ENCODE results near the gene CACNA2D4. TPM values are rescaled to one million over a fixed set of nuclear protein-coding genes. Genes with fewer than 3 reads are reported as not detected.

The CACNA2D4 gene
- total and polyA plus RNA-seq, 4 donors: 0.82 to 2.8 (median 1.3) TPM

DNA sequence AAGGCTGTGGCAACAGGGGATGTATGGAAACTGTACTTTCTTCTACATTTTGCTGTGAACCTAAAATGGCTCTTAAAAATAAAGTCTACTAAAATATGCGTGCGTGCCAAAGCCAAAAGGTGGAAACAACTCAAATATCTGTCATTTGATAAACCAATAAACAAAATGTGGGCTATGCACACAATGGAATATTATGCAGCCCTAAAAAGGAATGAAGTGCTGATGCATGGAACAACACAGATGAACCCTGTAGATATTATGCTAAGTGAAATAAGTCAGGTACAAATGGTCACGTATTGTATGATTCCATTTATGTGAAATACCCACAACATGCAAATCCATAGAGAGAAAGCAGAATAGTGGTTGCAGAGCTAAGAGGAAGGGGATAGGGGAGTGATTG, 8.0 kb downstream of the CACNA2D4 start:
- WGBS: 86% methylated on average over 3 of the region's 3 CpGs
- no peak overlapping the region for H3K4me3 ChIP-seq (ENCODE audit: low read depth in 1 of 3, low read length in 3 of 3)

More for the DNA sequence above, 8.0 kb downstream of the CACNA2D4 start:
- Histone ChIP-seq H3K36me3 (ENCODE audit: control insufficient read depth in 4 of 4, insufficient read depth in 3 of 4, low read depth in 1 of 4, low read length in 3 of 4) (no peaks in the 10 kb centered on the region), H3K4me1 (ENCODE audit: control insufficient read depth in 4 of 4, insufficient read depth in 4 of 4, low read length in 3 of 4) (no peaks in the 10 kb centered on the region), H3K27ac (ENCODE audit: low read depth in 1 of 2, low read length in 2 of 2) (no peak overlapping the region), H3K9me3 (ENCODE audit: control insufficient read depth in 4 of 4, low read length in 3 of 4) (no peaks in the 10 kb centered on the region), H3K9ac (ENCODE audit: low read depth in 1 of 2, low read length in 2 of 2) (no peak overlapping the region), H3K27me3 (ENCODE audit: control insufficient read depth in 4 of 4, insufficient read depth in 4 of 4, low read length in 3 of 4) (peaks cover 0 to 5% (median 0%) of the 10 kb centered on the region in 4 donors)
- DNase-seq (ENCODE audit: low spot score): no peak
- TF ChIP-seq RAD21 (IDR thresholded peaks at IDR 0.05): no peak
- TF ChIP-seq, protein P1, sequence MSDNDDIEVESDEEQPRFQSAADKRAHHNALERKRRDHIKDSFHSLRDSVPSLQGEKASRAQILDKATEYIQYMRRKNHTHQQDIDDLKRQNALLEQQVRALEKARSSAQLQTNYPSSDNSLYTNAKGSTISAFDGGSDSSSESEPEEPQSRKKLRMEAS (IDR thresholded peaks at IDR 0.05): no peak
- no peak for TF ChIP-seq EGR1 (IDR thresholded peaks at IDR 0.05; ENCODE audit: low read depth in 2 of 2)
- no peak for TF ChIP-seq GABPA (IDR thresholded peaks at IDR 0.05 in 1 of 2, conservative IDR thresholded peaks at IDR 0.05 in 1 of 2)
- TF ChIP-seq, protein P2, sequence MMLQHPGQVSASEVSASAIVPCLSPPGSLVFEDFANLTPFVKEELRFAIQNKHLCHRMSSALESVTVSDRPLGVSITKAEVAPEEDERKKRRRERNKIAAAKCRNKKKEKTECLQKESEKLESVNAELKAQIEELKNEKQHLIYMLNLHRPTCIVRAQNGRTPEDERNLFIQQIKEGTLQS (IDR thresholded peaks at IDR 0.05): no peak
- no peak for TF ChIP-seq YY1 (IDR thresholded peaks at IDR 0.05)
- TF ChIP-seq, protein P3, sequence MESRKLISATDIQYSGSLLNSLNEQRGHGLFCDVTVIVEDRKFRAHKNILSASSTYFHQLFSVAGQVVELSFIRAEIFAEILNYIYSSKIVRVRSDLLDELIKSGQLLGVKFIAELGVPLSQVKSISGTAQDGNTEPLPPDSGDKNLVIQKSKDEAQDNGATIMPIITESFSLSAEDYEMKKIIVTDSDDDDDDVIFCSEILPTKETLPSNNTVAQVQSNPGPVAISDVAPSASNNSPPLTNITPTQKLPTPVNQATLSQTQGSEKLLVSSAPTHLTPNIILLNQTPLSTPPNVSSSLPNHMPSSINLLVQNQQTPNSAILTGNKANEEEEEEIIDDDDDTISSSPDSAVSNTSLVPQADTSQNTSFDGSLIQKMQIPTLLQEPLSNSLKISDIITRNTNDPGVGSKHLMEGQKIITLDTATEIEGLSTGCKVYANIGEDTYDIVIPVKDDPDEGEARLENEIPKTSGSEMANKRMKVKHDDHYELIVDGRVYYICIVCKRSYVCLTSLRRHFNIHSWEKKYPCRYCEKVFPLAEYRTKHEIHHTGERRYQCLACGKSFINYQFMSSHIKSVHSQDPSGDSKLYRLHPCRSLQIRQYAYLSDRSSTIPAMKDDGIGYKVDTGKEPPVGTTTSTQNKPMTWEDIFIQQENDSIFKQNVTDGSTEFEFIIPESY (IDR thresholded peaks at IDR 0.05): no peak
- TF ChIP-seq, protein P4, sequence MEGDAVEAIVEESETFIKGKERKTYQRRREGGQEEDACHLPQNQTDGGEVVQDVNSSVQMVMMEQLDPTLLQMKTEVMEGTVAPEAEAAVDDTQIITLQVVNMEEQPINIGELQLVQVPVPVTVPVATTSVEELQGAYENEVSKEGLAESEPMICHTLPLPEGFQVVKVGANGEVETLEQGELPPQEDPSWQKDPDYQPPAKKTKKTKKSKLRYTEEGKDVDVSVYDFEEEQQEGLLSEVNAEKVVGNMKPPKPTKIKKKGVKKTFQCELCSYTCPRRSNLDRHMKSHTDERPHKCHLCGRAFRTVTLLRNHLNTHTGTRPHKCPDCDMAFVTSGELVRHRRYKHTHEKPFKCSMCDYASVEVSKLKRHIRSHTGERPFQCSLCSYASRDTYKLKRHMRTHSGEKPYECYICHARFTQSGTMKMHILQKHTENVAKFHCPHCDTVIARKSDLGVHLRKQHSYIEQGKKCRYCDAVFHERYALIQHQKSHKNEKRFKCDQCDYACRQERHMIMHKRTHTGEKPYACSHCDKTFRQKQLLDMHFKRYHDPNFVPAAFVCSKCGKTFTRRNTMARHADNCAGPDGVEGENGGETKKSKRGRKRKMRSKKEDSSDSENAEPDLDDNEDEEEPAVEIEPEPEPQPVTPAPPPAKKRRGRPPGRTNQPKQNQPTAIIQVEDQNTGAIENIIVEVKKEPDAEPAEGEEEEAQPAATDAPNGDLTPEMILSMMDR (IDR thresholded peaks at IDR 0.05; ENCODE audit: low read depth, low read length, missing input control): no peak
- TF ChIP-seq SP1 (IDR thresholded peaks at IDR 0.05): no peak
- TF ChIP-seq RXRA (IDR thresholded peaks at IDR 0.05): no peak
- no peak for TF ChIP-seq JUND (IDR thresholded peaks at IDR 0.05)
- no peak for TF ChIP-seq FOXA2 (IDR thresholded peaks at IDR 0.05)
- TF ChIP-seq FOXA1 (IDR thresholded peaks at IDR 0.05): no peak
- no peak for TF ChIP-seq TAF1 (conservative IDR thresholded peaks at IDR 0.05)
- no peak for TF ChIP-seq NR2F2 (IDR thresholded peaks at IDR 0.05)
- no peak for TF ChIP-seq HNF4A (conservative IDR thresholded peaks at IDR 0.05)
- TF ChIP-seq, protein P5, sequence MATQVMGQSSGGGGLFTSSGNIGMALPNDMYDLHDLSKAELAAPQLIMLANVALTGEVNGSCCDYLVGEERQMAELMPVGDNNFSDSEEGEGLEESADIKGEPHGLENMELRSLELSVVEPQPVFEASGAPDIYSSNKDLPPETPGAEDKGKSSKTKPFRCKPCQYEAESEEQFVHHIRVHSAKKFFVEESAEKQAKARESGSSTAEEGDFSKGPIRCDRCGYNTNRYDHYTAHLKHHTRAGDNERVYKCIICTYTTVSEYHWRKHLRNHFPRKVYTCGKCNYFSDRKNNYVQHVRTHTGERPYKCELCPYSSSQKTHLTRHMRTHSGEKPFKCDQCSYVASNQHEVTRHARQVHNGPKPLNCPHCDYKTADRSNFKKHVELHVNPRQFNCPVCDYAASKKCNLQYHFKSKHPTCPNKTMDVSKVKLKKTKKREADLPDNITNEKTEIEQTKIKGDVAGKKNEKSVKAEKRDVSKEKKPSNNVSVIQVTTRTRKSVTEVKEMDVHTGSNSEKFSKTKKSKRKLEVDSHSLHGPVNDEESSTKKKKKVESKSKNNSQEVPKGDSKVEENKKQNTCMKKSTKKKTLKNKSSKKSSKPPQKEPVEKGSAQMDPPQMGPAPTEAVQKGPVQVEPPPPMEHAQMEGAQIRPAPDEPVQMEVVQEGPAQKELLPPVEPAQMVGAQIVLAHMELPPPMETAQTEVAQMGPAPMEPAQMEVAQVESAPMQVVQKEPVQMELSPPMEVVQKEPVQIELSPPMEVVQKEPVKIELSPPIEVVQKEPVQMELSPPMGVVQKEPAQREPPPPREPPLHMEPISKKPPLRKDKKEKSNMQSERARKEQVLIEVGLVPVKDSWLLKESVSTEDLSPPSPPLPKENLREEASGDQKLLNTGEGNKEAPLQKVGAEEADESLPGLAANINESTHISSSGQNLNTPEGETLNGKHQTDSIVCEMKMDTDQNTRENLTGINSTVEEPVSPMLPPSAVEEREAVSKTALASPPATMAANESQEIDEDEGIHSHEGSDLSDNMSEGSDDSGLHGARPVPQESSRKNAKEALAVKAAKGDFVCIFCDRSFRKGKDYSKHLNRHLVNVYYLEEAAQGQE (IDR thresholded peaks at IDR 0.05): no peak
- no peak for TF ChIP-seq HNF4G (IDR thresholded peaks at IDR 0.05)
